GM21529 (cell line): ENCODE data around the gene PLA2G4B.

ENCODE experiments used
- ATAC-seq: cut with Tn5 transposase; IDR thresholded peaks from one replicate; pipeline ENCODE4 v1.9.1; 2021; ENCODE audit not compliant: unreplicated experiment

PLA2G4B gene

DNA sequence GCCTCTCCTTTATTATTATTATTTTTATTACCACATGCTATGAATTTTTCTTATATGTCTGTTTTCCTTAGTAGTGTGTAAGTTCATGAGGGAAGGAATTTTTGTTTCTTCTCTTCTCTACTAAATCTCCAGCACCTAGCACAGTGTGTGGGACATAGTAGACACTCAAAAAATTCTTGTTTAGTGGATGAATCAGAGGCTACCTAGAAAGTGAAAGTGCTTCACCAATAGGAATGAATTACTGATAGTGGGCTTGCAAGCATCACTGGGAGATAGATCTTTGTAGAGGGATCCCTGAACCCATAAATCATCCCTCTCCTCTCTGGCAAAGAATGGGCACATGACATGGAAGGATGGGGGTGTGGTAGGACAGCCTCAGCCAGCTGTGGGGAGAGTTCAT is 46.7 kb downstream of the PLA2G4B start:
- no peak for ATAC-seq

DNA sequence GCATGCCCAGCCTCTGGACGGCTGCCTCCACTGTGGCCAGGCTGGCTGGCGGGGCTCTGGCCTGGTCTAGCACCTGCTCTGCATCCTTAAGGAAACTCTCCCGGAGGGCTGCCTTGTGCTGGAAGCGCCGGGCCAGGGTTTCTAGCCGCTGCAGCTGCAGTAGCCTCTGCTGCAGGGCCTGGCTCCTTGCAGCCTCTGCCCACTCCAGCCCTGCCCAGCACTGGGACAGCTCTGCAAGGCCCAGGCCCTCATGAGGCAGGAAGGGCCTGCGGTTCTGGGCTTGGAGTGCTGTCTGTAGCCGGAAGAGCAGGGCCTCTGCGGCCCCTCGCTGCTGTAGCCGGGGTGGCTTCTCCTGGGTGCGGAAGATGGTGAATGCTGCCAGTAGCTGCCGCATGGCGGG is 47.2 kb downstream of the PLA2G4B start:
- ATAC-seq: no peak

DNA sequence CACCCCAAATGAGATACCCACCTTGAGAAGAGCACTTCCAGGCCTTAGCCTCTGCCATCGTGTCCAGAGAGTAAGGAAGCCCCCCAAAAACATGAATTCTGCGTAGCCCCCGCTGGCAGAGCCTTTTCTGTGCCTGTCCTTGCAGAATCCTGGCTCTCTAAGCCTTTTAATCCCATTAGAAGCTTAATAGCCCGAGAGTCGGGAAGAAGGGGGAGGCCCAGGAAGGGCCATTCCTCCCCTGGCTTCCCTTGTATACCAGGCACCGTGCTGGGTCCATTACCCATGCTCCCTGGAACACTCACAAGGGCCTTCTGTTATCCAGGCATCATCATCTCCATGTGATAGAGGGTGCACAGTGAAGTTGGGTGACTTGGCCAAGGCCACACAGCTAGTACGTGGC is 48.1 kb downstream of the PLA2G4B start:
- no peak for ATAC-seq

DNA sequence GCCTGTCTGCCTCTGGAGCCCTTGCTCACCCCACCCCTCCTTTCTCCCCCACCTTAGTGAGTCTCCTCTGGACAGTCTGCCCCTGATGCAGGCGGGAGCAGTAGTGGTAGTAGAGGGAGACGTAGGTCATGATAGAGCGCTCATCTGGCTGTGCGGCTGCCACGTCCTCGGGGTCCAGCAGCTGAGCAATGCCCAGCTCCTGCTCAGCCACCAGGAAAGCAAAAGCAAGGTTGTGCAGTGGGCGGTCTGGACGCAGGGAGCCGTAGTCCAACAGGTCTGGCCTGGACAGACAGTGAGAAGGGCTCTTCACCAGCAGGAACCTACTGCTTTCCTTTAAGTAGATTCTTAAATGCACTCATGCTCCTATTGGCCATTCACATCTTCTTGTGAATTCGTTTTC is 48.5 kb downstream of the PLA2G4B start:
- ATAC-seq: no peak

DNA sequence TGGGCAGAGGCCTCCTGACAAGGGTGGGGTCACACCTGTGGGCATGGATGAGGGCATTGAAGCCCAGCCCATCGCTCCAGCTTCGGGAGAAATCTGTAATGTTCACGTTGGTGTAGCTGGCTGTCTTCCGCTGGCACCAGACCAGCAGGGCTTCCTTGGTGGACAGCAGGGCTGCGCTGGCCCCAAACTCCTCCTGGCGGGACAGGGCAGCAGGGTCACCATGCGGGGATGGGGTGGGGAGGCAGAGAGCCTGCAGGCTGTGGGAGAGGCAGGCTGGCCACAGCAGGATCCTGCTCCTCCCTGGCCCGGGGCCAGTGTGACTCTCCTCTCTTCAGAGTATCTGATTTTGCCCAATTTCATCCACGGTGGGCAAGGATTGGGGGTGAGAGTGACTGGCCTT is 49.2 kb downstream of the PLA2G4B start:
- no peak for ATAC-seq

DNA sequence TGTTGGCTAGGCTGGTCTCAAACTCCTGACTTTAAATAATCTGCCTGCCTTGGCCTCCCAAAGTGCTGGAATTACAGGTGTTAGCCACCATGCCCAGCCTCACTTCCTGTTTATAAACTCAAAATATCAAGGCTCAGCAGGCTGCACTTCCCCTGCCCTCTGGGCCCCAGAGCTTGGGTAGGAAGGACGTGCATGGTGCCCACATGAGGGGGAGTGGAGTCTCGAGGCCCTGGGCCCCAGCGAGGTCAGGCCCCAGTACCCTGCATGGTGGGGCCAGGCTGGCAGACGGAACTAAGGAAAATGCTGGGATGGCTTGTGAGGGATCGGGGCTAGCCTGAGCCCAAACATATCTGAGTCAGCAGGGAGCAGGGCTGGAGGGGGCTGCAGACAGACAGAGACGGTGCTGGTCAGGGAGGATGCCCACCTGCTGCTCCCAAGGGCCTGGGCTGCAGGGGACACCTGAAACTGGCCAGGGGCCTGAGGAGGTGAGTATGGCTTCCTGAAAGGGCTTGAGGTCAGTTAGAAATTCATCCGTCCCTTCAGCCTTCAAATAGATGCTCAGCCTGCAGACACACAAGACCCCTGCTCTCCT is 50.1 kb downstream of the PLA2G4B start:
- ATAC-seq: no peak

DNA sequence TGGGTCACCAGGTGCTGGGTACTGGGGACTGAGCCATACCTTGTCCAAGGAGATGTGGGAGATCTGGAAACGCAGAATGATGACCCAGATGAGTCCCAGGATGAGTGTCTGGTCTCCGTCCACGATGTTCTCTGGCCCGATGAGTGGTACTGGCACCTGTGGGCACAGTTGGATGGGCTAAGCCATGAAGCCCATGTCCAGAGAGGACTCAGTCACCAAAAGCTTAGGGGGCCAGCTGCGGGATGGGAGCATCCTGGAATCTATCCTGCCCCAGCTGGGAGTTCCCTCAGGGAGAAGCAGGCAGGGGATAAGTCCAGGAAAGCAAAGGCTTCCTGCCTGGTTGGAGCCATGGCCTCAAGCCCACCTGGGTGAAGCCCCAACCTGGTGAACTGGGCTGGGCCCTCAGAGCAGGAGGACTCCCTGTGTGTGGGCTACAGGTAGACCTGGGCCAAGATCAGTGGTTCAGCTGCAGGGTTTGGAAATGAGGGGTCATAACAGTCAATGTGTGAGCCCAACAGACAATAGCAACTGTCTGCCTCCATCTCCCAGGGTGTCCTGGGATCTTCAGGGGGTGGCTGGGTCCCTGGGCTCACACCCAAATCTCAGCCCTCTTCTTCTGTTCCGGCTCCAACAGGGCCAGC is 51.5 kb downstream of the PLA2G4B start:
- no peak for ATAC-seq

DNA sequence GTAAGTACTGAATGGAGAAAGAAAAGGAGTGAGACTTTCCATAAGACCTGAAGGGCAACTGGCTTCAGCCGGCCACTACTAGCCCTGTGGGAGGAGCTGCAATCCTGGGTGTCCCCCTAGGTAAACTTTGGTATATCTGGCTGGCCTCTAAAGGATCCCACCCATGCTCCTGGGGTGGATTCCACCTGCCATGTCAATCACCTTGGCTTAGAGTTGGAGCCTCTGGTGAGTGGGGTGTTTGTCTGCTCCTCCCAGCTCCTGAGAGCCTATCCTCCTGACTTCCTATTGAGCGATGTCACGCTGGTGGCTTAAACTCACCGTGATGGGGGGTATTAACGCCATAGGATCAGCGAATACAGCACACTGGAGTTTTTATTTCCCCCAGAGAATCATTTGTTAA is 52.6 kb downstream of the PLA2G4B start:
- no peak for ATAC-seq

DNA sequence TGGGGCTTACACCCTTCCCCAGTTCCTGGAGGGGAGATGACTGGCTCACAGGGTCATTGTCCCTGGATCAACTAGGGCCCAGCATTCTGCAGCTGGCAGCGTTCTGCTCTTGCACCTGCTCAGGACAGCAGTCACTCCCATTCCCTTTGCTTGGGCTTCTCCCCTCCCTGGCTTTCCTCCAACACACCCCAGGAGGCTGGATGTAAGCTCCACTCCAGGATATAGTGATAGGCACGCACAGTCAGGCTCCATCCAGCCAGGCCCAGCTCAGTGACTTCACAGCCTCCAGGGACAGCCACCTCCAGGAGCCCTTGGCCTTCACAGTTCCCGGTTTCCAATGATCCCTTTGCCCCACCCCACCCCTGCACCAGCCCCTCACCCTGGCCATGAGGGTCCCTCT is 53.3 kb downstream of the PLA2G4B start:
- ATAC-seq: no peak

DNA sequence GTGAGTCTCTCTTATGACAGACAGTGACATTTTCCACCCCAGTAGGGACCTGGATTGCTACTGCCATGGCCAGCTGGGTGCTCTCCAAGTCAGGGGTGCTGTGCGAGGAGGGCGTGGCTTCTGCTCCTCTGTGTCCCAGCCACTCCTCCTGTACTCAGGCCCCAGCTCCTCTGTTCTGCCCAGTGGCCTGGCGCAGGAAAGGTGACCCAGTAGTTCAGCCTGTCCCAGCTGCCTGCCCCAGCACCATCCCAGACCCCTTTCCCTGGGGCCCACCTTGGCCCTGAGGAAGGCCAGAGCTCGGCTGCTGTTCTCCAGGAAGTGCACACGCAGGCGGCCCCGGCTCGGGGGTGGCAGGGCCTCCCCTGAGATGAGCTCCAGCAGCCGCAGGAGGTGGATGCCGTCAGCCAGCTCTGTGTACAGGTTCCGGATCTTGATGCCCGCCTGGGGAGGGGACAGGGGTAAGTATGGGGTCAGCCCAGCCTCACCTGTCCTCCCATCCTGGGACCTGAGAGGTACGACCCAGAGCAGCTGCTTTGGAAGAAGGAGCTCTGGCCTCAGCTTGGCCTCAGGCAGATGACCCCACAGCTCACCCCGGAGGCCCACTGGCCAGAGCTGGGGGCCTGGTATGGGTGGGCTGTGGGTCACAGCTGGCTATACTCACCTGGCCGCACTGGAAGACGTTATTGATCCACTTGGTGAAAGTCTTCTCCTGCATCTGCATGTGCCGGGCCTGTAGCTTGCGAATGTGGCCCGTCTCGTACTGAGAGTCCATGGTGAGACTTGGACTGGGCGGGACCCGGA is 54.2 kb downstream of the PLA2G4B start:
- ATAC-seq: no peak

DNA sequence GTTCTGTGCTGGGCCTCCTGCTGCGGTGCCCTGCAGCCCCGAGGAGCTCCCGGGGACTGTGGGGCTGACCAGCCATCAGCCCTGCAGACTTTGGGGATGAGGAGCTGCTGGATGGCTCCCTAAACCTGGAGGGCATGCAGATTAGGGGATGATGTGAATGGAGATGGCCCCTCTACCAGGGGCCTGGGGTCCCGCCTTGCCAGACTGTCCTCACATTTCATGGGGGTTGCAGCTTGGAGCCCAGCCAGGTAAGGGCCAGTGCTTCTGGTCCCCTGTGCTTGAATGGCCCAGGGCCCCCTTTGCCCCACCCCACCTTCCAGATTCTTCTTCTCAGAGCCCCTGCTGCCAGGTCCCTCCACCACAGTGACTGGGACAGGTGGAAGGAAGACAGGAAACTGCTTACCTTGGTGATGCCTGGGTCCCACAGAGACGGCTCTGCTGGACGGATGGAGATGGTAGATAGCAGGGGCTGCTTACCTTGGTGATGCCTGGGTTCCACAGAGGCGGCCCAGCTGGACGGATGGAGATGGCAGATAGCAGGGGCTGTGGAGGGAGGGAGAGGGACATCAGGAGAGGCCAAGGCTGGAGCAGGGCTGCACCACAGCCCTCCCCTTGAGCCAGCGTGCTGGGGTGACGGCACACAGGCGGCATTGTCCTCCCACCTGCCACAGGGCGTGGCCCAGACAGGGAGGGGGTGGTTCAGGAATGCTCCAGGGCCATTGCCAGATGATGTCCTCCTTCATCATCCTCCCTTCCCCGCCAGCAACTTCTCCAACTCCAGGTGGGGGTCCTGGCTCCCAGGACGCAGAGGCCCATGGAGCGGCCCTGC is 55.0 kb downstream of the PLA2G4B start, which contains the start of gene SPTBN5:
Gene SPTBN5 (minus strand): TSS at position 632 of the 829 bp plus-strand sequence. CDS start 556 bp downstream, at position 76.
- ATAC-seq: no peak

DNA sequence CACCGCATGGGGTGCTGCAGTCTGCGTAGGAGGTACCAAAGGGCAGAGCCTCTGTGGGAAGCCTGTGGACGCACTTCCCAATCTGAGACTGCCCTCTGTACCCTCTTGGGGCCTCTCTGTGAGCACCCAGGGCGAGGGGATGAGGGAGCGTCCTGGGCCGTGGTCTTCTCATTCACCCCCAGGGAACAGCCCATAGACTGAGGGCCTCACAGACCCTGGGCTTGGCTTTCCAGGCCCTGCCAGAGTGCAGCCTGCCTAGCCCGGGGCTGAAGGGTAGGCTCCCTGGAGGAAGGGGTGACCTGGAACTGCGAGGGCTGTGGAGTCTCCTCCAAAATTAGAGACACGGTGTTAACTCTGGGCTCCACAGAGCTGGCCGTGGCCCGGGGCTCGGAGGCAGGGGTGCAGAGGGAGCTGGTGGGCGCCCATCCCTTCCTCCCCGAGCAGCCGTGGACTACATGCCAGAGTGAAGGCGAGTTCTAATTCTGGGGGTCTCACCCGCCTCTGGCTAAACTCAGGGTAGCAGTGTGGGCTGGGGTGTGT is 55.7 kb downstream of the PLA2G4B start:
- ATAC-seq: peak; percentile 13

DNA sequence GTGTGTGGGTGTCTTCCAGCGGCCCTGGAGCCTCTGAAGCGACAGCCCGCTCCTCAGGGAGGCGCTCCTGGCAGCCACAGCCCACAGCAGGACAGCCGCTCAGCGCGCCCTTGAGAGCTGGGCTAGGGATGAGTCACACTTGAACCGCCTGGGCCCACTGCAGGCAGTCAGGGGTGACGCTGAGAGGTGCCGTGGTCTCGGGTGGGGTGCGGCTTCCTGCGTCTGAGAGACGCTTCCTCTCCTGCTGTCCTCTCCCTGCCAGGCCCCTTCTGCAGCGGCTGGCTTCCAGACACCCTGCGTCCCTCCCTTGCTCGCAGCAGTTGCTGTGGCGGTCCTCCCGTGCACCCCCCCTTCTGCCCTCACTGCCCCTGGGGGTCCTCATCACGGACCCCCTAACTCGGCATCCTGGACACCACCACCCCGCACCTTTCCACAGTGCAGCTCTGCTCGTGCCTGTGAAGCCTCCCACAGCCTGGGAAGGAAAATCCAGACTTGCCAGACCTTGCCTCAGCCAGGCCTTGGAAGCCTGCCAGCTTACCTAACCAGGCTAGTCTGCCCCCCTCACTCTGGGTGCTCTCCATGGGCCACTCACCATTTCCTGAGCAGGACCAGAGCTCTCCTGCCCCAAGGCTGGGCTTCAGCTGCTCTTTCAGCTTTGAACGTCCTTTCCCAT is 56.3 kb downstream of the PLA2G4B start:
- ATAC-seq: peak; percentile 91

DNA sequence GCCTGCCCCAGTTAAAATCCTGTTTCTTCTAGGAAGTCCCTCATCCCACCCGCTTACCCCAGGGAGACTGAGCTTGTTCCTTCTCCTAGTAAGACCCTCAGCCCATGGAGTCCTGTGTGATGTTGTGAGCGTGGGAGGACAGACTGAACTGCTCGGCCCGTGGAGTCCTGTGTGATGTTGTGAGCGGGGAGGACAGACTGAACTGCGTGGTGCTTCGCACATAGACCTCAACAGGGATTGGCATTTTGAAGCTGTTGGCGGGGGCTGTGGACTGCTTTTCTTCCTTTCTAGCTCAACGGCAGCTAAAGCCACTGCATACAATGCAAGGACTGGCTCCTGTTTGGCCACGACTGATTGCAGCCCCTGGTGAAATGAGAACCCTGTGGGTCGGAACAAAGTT is 56.8 kb downstream of the PLA2G4B start:
- ATAC-seq: no peak

DNA sequence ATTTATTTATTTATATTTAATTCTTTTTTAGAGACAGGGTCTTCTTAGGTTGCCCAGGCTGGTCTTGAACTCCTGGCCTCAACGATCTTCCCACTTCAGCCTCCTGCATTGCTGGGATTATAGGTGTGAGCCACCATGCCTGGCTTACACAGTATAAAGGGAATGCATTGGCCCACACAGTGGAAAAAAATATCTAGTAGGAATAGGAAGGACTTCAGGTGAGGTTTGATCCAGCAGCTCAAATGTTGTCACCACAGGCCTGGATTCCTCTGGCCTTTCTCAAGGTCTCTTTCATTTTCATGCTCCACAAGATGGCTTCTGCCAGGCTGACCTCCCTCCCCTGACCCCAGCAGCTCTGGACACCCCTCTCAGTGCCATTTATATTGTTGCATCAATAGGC is 57.3 kb downstream of the PLA2G4B start:
- no peak for ATAC-seq

DNA sequence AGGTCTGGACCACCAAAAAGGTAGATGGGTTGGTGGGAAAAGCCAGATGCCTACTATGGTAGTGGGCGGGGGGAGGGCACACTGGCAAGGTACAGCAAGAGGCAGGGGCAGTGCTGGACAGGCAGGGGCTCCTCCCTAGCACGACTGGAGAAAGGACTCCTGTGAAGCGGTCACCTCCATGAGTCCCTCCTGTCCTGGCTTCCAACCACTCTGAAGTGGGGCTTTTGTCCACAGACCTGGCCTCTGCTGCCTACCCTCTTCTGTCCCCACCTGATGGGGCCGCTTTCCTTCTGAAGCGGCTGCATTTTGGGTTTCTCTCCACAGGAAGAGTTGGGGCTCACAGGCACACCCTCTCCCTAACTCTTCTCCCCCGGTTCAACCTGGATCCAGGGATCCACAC is 57.9 kb downstream of the PLA2G4B start:
- no peak for ATAC-seq

DNA sequence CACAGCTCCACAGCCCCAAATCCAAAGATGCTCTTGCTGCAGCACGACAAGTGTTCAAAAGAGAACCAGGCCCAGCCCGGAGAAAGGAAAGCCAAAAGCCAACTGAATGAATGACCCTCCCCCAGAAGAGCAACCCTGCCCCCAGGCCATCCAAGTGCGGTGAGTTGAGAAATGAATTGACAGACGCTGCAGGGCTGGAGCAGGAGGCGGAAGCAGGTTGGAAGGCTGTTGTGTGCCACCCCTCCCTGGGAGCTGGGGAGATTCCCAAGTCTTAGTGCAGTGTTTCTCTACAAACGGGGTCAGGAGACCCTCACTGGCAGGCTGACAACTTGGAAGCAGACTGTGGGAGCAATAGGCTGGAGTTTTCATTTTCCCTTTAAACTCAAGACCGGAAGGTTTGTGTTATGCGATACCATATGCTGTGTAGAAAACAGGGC is 58.7 kb downstream of the PLA2G4B start:
- ATAC-seq: no peak
